Trophoblast cell (in vitro differentiated cells and primary cell): ENCODE results near the gene FSTL4.
A peak's percentile ranks its signal among the peaks of the same experiment; 100 is the strongest.

Experiments used
- DNase-seq, 2 donors: peaks; one replicate each; pipeline ENCODE4 v3.0.0-alpha.2; 2016
- H2AFZ ChIP-seq: 2 replicates; pipeline ENCODE4 v1.6.1; 2013; ENCODE audit warnings: low read length, moderate library complexity, mild to moderate bottlenecking; ENCODE audit not compliant: insufficient read depth, poor library complexity
- H2AK5ac ChIP-seq: 2 replicates; pipeline ENCODE4 v1.6.1; 2013; ENCODE audit warnings: mild to moderate bottlenecking, low read length
- H2BK120ac ChIP-seq: 2 replicates; pipeline ENCODE4 v1.6.1; 2013; ENCODE audit warnings: low read length, mild to moderate bottlenecking, moderate library complexity; ENCODE audit not compliant: insufficient read depth, poor library complexity
- H2BK12ac ChIP-seq: 2 replicates; pipeline ENCODE4 v1.6.1; 2013; ENCODE audit warnings: mild to moderate bottlenecking, low read length, moderate library complexity
- H2BK5ac ChIP-seq: 2 replicates; pipeline ENCODE4 v1.6.1; 2013; ENCODE audit warnings: low read length, low read depth, moderate library complexity, mild to moderate bottlenecking; ENCODE audit not compliant: poor library complexity
- H3K14ac ChIP-seq: 2 replicates; pipeline ENCODE4 v1.6.1; 2013; ENCODE audit warnings: mild to moderate bottlenecking, low read length
- H3K18ac ChIP-seq: 2 replicates; pipeline ENCODE4 v1.6.1; 2013; ENCODE audit warnings: mild to moderate bottlenecking, low read length
- H3K23ac ChIP-seq: 2 replicates; pipeline ENCODE4 v1.6.1; 2013; ENCODE audit warnings: low read length
- H3K27ac ChIP-seq: 2 replicates; pipeline ENCODE4 v1.5.1; 2013; ENCODE audit warnings: low read depth, mild to moderate bottlenecking, inconsistent platforms, low read length, moderate library complexity
- H3K27me3 ChIP-seq: 2 replicates; pipeline ENCODE4 v1.6.1; 2013; ENCODE audit warnings: inconsistent platforms, mild to moderate bottlenecking, low read length, moderate library complexity; ENCODE audit not compliant: insufficient read depth
- H3K36me3 ChIP-seq, 2 experiments: 1 replicate in 1 of 2; 2 replicates in 1 of 2; pipeline ENCODE4 v1.6.1; 2013; ENCODE audit warnings: low read length in 2 of 2, mild to moderate bottlenecking in 2 of 2, moderate library complexity in 1 of 2; ENCODE audit not compliant: insufficient read depth in 2 of 2, control insufficient read depth in 1 of 2
- H3K4ac ChIP-seq: 2 replicates; pipeline ENCODE4 v1.6.1; 2013; ENCODE audit warnings: low read depth, mild to moderate bottlenecking, low read length, moderate library complexity
- H3K4me1 ChIP-seq, 2 experiments: 1 replicate in 1 of 2; 2 replicates in 1 of 2; pipeline ENCODE4 v1.6.1; 2013; ENCODE audit warnings: low read length in 2 of 2, mild to moderate bottlenecking in 2 of 2, moderate library complexity in 1 of 2; ENCODE audit not compliant: insufficient read depth in 2 of 2, control insufficient read depth in 1 of 2
- H3K4me2 ChIP-seq: 2 replicates; pipeline ENCODE4 v1.6.1; 2013; ENCODE audit warnings: inconsistent platforms, mild to moderate bottlenecking, low read length, moderate library complexity
- H3K4me3 ChIP-seq: 2 replicates; pipeline ENCODE4 v1.5.1; 2013; ENCODE audit warnings: mild to moderate bottlenecking, low read depth, low read length, inconsistent platforms
- H3K79me1 ChIP-seq: one replicate; pipeline ENCODE4 v1.6.1; 2013; ENCODE audit warnings: low read length
- H3K79me2 ChIP-seq: 2 replicates; pipeline ENCODE4 v1.6.1; 2013; ENCODE audit warnings: low read length, mild to moderate bottlenecking; ENCODE audit not compliant: control insufficient read depth, insufficient read depth, poor library complexity
- H3K9ac ChIP-seq: 2 replicates; pipeline ENCODE4 v1.6.1; 2013; ENCODE audit warnings: mild to moderate bottlenecking, low read length
- H3K9me3 ChIP-seq: 2 replicates; pipeline ENCODE4 v1.6.1; 2013; ENCODE audit warnings: low read depth, mild to moderate bottlenecking, control low read depth, inconsistent platforms, low read length; ENCODE audit not compliant: insufficient read depth
- H4K12ac ChIP-seq: 2 replicates; pipeline ENCODE4 v1.6.1; 2013; ENCODE audit warnings: low read depth, mild to moderate bottlenecking, low read length, moderate library complexity
- H4K8ac ChIP-seq: 2 replicates; pipeline ENCODE4 v1.6.1; 2013; ENCODE audit warnings: low read depth, mild to moderate bottlenecking, low read length, moderate library complexity
- H4K91ac ChIP-seq: one replicate; pipeline ENCODE4 v1.6.1; 2013; ENCODE audit warnings: low read depth, mild to moderate bottlenecking, low read length, moderate library complexity
- WGBS: extraction: QIAGEN DNeasy Blood & Tissue Kit; methylation state at CpG from one replicate; pipeline ENCODE4 v1.1.7; 2013; ENCODE audit warnings: missing lambda C conversion rate; ENCODE audit not compliant: insufficient read length, insufficient coverage; ENCODE audit errors: extremely low coverage; 5-methylcytosine and 5-hydroxymethylcytosine counted together

The FSTL4 gene

GRCh38 chr5:133317558-133317957 lies 294.8 kb downstream of the FSTL4 start:
- no peaks in the 10 kb centered on the region for H3K79me2 ChIP-seq
- H2BK5ac ChIP-seq = no peak overlapping the region
- no peaks in the 10 kb centered on the region for H3K27me3 ChIP-seq
- no peak overlapping the region for H2BK120ac ChIP-seq
- no peak overlapping the region for H3K27ac ChIP-seq
- no peaks in the 10 kb centered on the region for H3K79me1 ChIP-seq
- no peak overlapping the region for H4K8ac ChIP-seq
- H3K36me3 ChIP-seq = no peaks in the 10 kb centered on the region
- no peak overlapping the region for H4K12ac ChIP-seq
- no peak for DNase-seq
- no peak overlapping the region for H2AK5ac ChIP-seq
- no peak overlapping the region for H3K14ac ChIP-seq
- no peak overlapping the region for H3K23ac ChIP-seq
- H3K4me3 ChIP-seq = no peak overlapping the region
- H2BK12ac ChIP-seq = no peak overlapping the region
- H3K18ac ChIP-seq = no peak overlapping the region
- H3K9ac ChIP-seq = no peak overlapping the region
- no peaks in the 10 kb centered on the region for H3K9me3 ChIP-seq
- H4K91ac ChIP-seq = no peak overlapping the region
- no peaks in the 10 kb centered on the region for H3K4me1 ChIP-seq
- no CpG with 5 or more reads among the region's 1 CpG for WGBS
- no peak overlapping the region for H3K4me2 ChIP-seq
- H2AFZ ChIP-seq = no peak overlapping the region
- H3K4ac ChIP-seq = no peak overlapping the region

- H4K12ac ChIP-seq = no peak overlapping the region
- no peaks in the 10 kb centered on the region for H3K79me1 ChIP-seq
- WGBS = no CpG with 5 or more reads among the region's 22 CpGs
- no peaks in the 10 kb centered on the region for H3K36me3 ChIP-seq
- peaks cover 0 to under 1% of the 10 kb centered on the region in 2 experiments for H3K4me1 ChIP-seq
- H3K14ac ChIP-seq = no peak overlapping the region
- H3K9ac ChIP-seq = no peak overlapping the region
- no peak overlapping the region for H3K18ac ChIP-seq
- H3K79me2 ChIP-seq = no peaks in the 10 kb centered on the region
- no peak overlapping the region for H3K4ac ChIP-seq
- H4K91ac ChIP-seq = no peak overlapping the region
- no peak overlapping the region for H3K4me2 ChIP-seq
- H2BK120ac ChIP-seq = no peak overlapping the region
- H4K8ac ChIP-seq = no peak overlapping the region
- H3K9me3 ChIP-seq = no peaks in the 10 kb centered on the region
- no peak overlapping the region for H3K27ac ChIP-seq
- H2AFZ ChIP-seq = no peak overlapping the region
- H2BK5ac ChIP-seq = no peak overlapping the region
- H2BK12ac ChIP-seq = no peak overlapping the region
- H2AK5ac ChIP-seq = no peak overlapping the region
- peak; percentile 53 to 56 for DNase-seq
- no peaks in the 10 kb centered on the region for H3K27me3 ChIP-seq
- H3K23ac ChIP-seq = no peak overlapping the region
- H3K4me3 ChIP-seq = no peak overlapping the region
Measured at GRCh38 chr5:133316346-133317343, 295.7 kb downstream of the FSTL4 start.

GRCh38 chr5:133314086-133314485 lies 298.3 kb downstream of the FSTL4 start:
- H3K9me3 ChIP-seq = no peaks in the 10 kb centered on the region
- H4K8ac ChIP-seq = no peak overlapping the region
- H2BK12ac ChIP-seq = no peak overlapping the region
- H3K14ac ChIP-seq = no peak overlapping the region
- no peaks in the 10 kb centered on the region for H3K79me2 ChIP-seq
- no peaks in the 10 kb centered on the region for H3K79me1 ChIP-seq
- H2BK5ac ChIP-seq = no peak overlapping the region
- no peak overlapping the region for H3K4ac ChIP-seq
- peaks cover 0 to 4% of the 10 kb centered on the region in 2 experiments for H3K4me1 ChIP-seq
- no peak overlapping the region for H3K4me2 ChIP-seq
- WGBS = no CpG with 5 or more reads among the region's 7 CpGs
- H3K23ac ChIP-seq = no peak overlapping the region
- no peak overlapping the region for H2BK120ac ChIP-seq
- no peak overlapping the region for H3K9ac ChIP-seq
- DNase-seq = peak; percentile 53 to 72
- H4K91ac ChIP-seq = no peak overlapping the region
- H3K36me3 ChIP-seq = no peaks in the 10 kb centered on the region
- no peak overlapping the region for H4K12ac ChIP-seq
- H2AK5ac ChIP-seq = no peak overlapping the region
- H2AFZ ChIP-seq = no peak overlapping the region
- H3K18ac ChIP-seq = no peak overlapping the region
- no peak overlapping the region for H3K27ac ChIP-seq
- no peaks in the 10 kb centered on the region for H3K27me3 ChIP-seq
- no peak overlapping the region for H3K4me3 ChIP-seq

- no peak overlapping the region for H3K18ac ChIP-seq
- H2AFZ ChIP-seq = no peak overlapping the region
- H3K23ac ChIP-seq = no peak overlapping the region
- no peaks in the 10 kb centered on the region for H3K27me3 ChIP-seq
- no peak overlapping the region for H2BK120ac ChIP-seq
- H4K8ac ChIP-seq = no peak overlapping the region
- H2BK12ac ChIP-seq = no peak overlapping the region
- no peak overlapping the region for H3K4me3 ChIP-seq
- no peaks in the 10 kb centered on the region for H3K9me3 ChIP-seq
- no peak overlapping the region for H3K4me2 ChIP-seq
- H3K27ac ChIP-seq = no peak overlapping the region
- no peak overlapping the region for H3K9ac ChIP-seq
- H4K12ac ChIP-seq = no peak overlapping the region
- no peak overlapping the region for H4K91ac ChIP-seq
- no peak for DNase-seq
- WGBS = no CpG with 5 or more reads among the region's 4 CpGs
- H3K79me1 ChIP-seq = no peaks in the 10 kb centered on the region
- no peak overlapping the region for H3K4ac ChIP-seq
- no peak overlapping the region for H2AK5ac ChIP-seq
- no peaks in the 10 kb centered on the region for H3K79me2 ChIP-seq
- no peaks in the 10 kb centered on the region for H3K36me3 ChIP-seq
- H3K4me1 ChIP-seq = peaks cover 0 to 4% of the 10 kb centered on the region in 2 experiments
- H2BK5ac ChIP-seq = no peak overlapping the region
- no peak overlapping the region for H3K14ac ChIP-seq
Measured at GRCh38 chr5:133311176-133311575, 301.2 kb downstream of the FSTL4 start.
